ENCODE measurements around the gene BAIAP2. TPM values are rescaled to one million over a fixed set of nuclear protein-coding genes. Genes with fewer than 3 reads are reported as not detected.

BAIAP2 gene
- polyA plus RNA-seq, 1 experiment, result 9.6 TPM

GRCh38 chr17:81096741-81097133 lies 61.8 kb downstream of the BAIAP2 start:
- no peak overlapping the region for H3K4me3 ChIP-seq (ENCODE audit: low read depth, low read length)
- no peak for TF ChIP-seq CTCF (IDR thresholded peaks at IDR 0.05; ENCODE audit: low read depth, low read length)
- H3K27me3 ChIP-seq (ENCODE audit: control insufficient read depth, insufficient read depth, low read length), result no peaks in the 10 kb centered on the region
- POLR2A ChIA-PET, result interaction anchor here (0.7 to 1.0 kb wide), 2 partner anchors 63 to 70 kb away, joined by 3 to 7 read pairs; no protein-coding TSS in a partner anchor
- no peak overlapping the region for H3K27ac ChIP-seq (ENCODE audit: low read depth, low read length)
- DNase-seq (ENCODE audit: low read depth, low spot score), result no peak
- CTCF ChIA-PET, result interaction anchor here (0.8 to 3.8 kb wide), 12 partner anchors 11 to 112 kb away, joined by 3 to 27 read pairs (median 7); partner anchors contain the start of gene BAIAP2
- H3K9me3 ChIP-seq (ENCODE audit: control insufficient read depth, insufficient read depth, low read length), result no peaks in the 10 kb centered on the region

- H3K27me3 ChIP-seq (ENCODE audit: control insufficient read depth, insufficient read depth, low read length), result no peaks in the 10 kb centered on the region
- H3K27ac ChIP-seq (ENCODE audit: low read depth, low read length), result peak overlapping the region; percentile 47
- DNase-seq (ENCODE audit: low read depth, low spot score), result peak; percentile 63
- peak; percentile 78 for TF ChIP-seq CTCF (IDR thresholded peaks at IDR 0.05; ENCODE audit: low read depth, low read length)
- H3K4me3 ChIP-seq (ENCODE audit: low read depth, low read length), result peak overlapping the region; percentile 54
- no peaks in the 10 kb centered on the region for H3K9me3 ChIP-seq (ENCODE audit: control insufficient read depth, insufficient read depth, low read length)
- ChIA-PET POLR2A (interaction anchor here (0.6 to 1.2 kb wide), 8 partner anchors 9 to 103 kb away, joined by 3 to 7 read pairs (median 4); no protein-coding TSS in a partner anchor), CTCF (interaction anchor here (0.6 to 3.8 kb wide), 29 partner anchors 9 to 170 kb away, joined by 3 to 27 read pairs (median 4); partner anchors contain the start of gene BAIAP2)
Measured at GRCh38 chr17:81097134-81097942, 62.4 kb downstream of the BAIAP2 start.

- Histone ChIP-seq H3K4me3 (ENCODE audit: low read depth, low read length) (peak overlapping the region; percentile 54), H3K27ac (ENCODE audit: low read depth, low read length) (peak overlapping the region; percentile 47), H3K27me3 (ENCODE audit: control insufficient read depth, insufficient read depth, low read length) (no peaks in the 10 kb centered on the region), H3K9me3 (ENCODE audit: control insufficient read depth, insufficient read depth, low read length) (no peaks in the 10 kb centered on the region)
- no peak for DNase-seq (ENCODE audit: low read depth, low spot score)
- no peak for TF ChIP-seq CTCF (IDR thresholded peaks at IDR 0.05; ENCODE audit: low read depth, low read length)
- POLR2A ChIA-PET, result interaction anchor here (0.6 to 1.2 kb wide), 7 partner anchors 8 to 103 kb away, joined by 3 to 7 read pairs (median 5); no protein-coding TSS in a partner anchor
- CTCF ChIA-PET, result interaction anchor here (0.6 to 3.8 kb wide), 27 partner anchors 10 to 169 kb away, joined by 3 to 27 read pairs (median 4); partner anchors contain the start of gene BAIAP2
Measured at GRCh38 chr17:81097943-81098308, 63.0 kb downstream of the BAIAP2 start.

- Histone ChIP-seq H3K27me3 (ENCODE audit: control insufficient read depth, insufficient read depth, low read length) (no peaks in the 10 kb centered on the region), H3K9me3 (ENCODE audit: control insufficient read depth, insufficient read depth, low read length) (no peaks in the 10 kb centered on the region), H3K27ac (ENCODE audit: low read depth, low read length) (no peak overlapping the region), H3K4me3 (ENCODE audit: low read depth, low read length) (no peak overlapping the region)
- DNase-seq (ENCODE audit: low read depth, low spot score), result no peak
- TF ChIP-seq CTCF (IDR thresholded peaks at IDR 0.05; ENCODE audit: low read depth, low read length), result no peak
- CTCF ChIA-PET, result interaction anchor here (1.5 to 3.8 kb wide), 3 partner anchors 10 to 112 kb away, joined by 5 to 27 read pairs (median 12); no protein-coding TSS in a partner anchor
- POLR2A ChIA-PET, result no interaction called here
Measured at GRCh38 chr17:81099888-81100287, 64.9 kb downstream of the BAIAP2 start.

GRCh38 chr17:81100668-81101067 lies 65.7 kb downstream of the BAIAP2 start:
- ChIA-PET CTCF (no interaction called here), POLR2A (no interaction called here)
- Histone ChIP-seq H3K9me3 (ENCODE audit: control insufficient read depth, insufficient read depth, low read length) (no peaks in the 10 kb centered on the region), H3K27ac (ENCODE audit: low read depth, low read length) (no peak overlapping the region), H3K27me3 (ENCODE audit: control insufficient read depth, insufficient read depth, low read length) (no peaks in the 10 kb centered on the region), H3K4me3 (ENCODE audit: low read depth, low read length) (no peak overlapping the region)
- TF ChIP-seq CTCF (IDR thresholded peaks at IDR 0.05; ENCODE audit: low read depth, low read length), result no peak
- DNase-seq (ENCODE audit: low read depth, low spot score), result no peak

Measured in AG04450 (cell line).